DMS 273 treated with DMSO at 0.1 percent for 48 hours (cell line): Measurements from ENCODE around the gene LCOR.
"Not testable (repeated sequence)": the region's sequence is repeated elsewhere in the genome, so short reads cannot be mapped to it uniquely, and the experiment has no call there.

ENCODE experiments used
- DNase-seq: peaks from one replicate; lab custom pipeline; 2025; lab: John Stamatoyannopoulos, UW

LCOR gene

GRCh38 chr10:96831867-96832720 lies at the start of gene LCOR:
LCOR (plus strand) TSS chr10:96832298; CDS start chr10:96949058, 116,760 bp downstream.
- DNase-seq, result peak; percentile 54

DNA sequence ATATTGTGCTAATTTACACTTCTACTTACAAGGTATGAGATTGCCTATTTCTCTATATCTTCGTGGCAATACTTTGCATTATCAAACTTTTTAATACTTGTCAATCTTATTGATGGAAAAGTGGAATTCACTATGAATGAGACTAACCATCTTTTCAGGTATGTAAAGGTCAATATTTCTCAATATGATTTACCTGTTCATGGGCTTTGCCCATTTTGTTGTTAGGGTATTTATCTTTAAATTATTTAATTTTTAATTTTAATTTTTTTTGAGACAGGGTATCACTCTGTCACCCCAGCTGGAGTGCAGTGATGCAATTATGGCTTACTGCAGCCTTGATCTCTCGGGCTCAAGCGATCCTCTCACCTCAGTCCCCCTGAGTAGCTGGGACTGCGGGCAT lies 47.8 kb upstream of the LCOR start:
- DNase-seq, result no peak

DNA sequence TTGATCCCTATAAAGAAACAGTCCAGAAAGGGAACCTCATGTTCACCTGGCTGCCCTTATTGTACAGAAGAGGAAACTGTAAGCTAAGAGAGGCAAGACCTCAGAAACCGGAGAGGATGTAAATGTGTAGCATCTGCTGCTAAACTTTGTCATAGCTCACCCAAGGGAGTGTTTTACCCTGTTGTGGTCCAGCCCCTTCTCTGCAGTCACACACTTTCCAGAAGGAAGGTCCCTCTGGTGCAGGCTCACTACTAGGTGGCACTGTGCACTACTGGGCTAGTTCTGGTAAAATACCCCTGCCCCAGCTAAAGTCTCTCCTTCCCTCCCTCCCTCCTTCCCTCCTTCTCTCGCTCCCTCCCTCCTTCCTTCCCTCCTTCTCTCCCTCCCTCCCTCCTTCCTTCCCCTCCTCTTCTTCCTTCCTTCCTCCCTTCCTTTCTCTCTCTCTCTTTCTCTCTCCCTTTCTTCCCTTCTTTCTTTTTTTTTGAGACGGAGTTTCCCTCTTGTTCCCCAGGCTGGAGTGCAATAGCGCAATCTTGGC lies 42.5 kb upstream of the LCOR start:
- DNase-seq, result peak; percentile 8

GRCh38 chr10:96791902-96792301 lies 40.2 kb upstream of the LCOR start:
- no peak for DNase-seq

DNA sequence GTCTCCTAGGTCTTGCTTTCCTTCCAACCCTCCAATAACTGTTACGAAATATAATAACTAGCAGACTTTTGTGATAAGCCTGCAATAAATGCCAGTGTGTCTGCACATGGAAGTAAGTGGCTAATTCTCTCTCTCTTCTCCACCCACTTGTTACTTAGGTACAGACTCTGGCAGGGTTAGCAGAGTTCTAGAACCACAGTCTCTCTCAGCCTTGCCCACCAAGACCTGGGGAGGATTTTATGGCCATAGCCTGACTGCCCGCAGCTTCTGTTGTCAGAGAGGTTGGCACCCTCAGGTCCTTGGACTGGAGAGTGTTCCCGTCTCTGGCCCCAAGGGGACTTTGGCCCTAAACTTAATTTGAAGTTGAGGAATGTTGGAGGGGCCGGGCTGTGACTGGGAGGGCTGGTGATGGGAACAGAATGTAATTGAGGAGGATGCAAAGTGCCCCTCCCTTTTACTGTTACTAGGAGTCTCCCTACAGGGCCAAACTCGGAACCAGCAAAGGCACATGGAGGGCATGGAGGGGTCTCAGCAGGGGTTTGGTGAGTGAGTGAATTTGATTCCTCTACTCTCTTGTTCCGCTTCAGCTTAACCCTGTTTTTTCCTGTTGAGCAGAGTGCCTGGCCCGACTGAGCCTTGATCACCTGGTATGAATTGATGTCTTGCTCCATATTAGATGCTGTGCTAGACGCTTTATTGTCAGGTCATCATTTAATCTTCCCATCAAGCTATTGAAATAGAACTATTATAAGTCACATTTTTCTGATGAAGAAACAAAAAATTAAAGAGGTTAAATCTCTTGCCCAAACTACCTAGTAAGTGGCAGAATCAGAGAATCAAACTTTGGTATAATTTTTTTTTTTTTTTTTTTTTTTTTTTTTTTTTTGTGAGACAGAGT lies 37.0 kb upstream of the LCOR start:
- no peak for DNase-seq

DNA sequence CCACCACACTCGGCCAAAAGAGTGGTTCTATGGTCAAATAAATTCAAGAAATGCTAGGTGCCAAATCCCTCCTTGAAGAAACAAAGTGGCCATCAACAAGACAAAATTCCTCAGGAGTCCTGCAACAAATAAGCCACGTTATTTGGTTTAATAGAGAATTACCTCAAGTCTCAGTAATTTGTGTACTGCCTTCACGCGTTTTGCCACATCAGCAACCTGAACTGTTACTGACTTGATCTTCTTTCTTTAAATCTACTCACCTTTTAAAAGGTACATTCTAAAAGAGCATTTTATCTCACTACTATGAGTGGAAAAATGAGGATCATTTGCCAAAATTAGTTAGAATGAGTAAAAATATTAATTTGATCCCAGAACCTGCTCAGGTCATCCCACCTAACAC lies 34.6 kb upstream of the LCOR start:
- DNase-seq, result no peak

- no peak for DNase-seq
These were observed 28.8 kb upstream of the LCOR start for GRCh38 chr10:96803288-96803664.

- DNase-seq, result no peak
These were observed 17.8 kb upstream of the LCOR start for GRCh38 chr10:96814264-96814663.

GRCh38 chr10:96818971-96819370 lies 13.1 kb upstream of the LCOR start:
- DNase-seq, result not testable (repeated sequence)

- no peak for DNase-seq
These were observed 11.3 kb upstream of the LCOR start for GRCh38 chr10:96820765-96821164.

GRCh38 chr10:96826438-96826837 lies 5.7 kb upstream of the LCOR start:
- DNase-seq, result no peak

GRCh38 chr10:96828609-96829008 lies 3.5 kb upstream of the LCOR start:
- DNase-seq, result no peak

DNA sequence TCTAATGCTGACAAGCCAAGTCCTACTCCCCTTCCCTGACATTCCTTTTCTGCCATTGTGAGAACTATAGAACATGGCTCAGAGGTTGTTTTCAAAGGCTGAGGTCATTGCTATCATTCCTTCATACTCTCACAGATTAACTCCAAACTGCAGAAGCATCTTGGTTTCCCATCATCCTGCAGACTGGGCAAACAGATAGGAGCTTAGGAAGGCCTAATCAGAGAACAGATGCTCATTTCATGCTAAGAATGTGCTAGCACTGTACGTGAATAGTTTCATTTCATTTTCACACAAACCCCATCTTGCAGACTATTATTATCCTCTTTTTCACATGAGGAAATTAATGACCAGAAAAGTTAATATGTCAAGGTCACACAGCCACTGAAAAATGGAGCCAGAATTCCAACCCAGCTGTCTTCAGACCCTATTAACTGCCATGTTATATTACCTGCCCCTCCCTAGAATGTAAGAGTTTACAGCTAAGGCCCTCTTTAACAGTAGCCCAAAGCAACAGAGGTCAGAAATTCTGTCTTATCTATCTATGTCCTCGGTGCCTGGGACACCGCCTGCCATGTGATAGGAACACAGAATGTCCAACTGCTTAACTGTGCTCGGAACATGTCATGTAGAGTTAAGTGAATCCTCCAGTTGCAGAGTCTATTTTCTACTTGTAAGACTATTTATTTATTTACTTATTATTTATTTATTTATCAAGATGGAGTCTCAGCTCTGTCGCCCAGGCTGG lies 2.9 kb upstream of the LCOR start:
- no peak for DNase-seq

DNA sequence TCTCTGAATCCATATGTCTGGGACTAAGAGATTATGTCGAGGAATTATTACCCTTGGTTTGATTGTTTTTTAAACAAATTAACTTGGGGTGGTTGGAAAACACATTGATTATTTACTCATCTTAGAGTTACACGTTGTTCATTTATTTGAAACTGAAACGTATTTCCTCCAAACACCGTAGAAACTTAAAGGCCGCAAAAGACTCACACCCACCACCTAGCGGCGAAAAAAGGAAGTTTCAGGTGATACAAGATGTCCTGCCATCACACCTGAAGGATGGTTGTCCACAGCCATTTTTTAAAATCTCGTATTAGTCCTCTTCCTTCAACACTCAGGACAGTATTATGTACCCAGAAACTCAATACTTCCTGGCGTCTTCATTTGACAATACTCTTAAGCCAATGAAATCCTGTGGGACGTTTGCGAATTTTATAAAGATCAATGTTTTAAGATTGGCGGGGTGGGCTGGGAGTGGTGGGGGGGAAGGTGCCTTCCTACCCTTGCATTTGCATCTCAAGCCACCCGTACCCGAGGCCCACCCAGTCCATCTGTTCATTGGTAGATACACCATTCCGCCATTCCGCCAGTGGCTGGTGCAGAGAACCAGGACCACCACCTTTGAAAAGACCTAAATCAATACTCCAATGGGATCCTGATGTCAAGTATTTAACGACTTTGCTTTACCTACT lies 1.4 kb upstream of the LCOR start:
- DNase-seq, result no peak

DNA sequence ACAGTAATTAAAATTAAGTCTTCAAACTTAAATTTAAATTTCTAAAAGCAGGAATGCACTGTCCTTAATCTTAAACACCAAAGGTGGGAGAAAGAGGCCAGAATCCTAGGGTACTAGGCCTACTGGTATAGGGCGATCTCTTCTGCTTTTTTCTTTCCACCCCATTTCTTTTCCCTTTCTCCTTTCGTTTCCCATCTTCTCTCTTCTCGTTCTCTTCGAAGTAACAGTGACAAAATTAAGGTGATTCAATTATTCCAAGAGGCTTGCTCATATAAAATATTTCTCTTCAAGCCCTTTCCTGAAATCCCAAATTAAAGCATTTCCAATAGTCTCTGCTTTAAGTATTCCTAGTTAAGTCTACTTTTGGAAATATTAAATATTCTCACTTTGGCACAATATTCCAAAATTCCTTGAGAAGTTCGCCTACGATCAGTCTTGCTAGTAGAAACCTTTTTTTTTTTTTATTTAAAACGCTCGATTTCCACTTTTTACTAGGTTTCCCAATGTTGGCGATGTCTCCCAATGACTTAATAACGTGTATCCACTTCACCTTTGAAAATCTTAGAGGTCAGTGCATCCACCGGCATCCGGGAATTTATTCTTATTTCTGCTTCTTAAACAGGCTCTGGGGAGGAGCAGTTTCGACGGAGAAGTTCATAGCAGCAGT lies 765 bp upstream of the LCOR start:
- no peak for DNase-seq

GRCh38 chr10:96832721-96833219 lies 672 bp downstream of the LCOR start:
- no peak for DNase-seq

DNA sequence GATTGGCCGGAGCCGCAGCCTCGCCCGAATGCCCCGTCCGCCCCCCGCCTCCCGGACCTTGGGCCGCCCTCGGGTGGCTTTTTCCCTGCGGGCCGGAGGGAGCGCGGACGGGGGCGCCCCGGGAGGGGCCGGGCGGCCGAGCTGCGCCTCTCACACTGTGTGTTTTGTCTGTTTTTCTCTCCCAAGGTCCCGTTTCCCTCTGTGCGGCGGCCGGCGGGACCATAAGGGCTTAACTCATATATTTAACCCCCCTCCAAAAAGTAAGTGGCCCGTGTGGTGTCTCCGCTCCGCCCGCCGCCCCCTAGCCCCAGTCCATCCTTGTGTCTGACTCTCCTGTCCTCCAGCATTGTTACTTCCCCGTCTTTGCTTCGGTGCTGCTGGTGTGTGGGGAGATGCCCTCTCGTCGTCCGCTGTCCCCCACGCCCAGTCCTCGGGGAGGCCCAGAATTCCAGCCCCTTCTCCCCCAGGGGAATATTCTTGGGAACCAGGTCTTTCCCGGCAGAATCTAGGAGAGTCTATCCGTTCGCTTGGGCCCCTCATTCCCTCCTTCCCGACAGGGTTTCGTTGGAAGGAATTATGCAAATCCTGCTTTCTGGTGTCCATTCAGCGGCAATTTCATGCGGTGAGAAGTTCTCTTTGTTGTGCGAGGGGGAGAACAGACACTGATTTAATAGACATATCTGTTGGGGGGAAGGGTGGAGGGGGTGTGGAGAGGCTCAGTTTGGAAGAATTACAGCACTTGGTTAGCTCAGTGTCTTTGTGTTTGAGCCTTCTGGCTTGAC lies 1.3 kb downstream of the LCOR start:
- no peak for DNase-seq

DNA sequence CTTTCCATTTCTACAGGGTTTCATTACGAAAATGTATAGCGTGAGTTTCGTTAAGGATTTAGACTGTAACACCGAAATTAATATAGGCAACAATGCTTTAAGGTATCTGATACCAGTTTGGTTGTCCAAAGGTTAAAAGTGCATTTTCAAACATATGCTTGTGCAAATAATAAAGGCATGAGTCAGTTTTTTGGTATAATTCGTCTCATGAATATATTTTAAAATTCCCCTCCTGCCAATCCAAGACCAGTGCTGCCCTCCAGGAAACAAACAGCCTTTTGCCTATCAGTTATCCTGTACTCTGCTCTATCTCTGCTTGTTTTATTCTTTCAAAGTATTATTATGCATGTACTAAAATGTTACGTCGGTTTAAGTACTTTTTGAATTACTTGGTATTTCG lies 2.0 kb downstream of the LCOR start:
- no peak for DNase-seq

DNA sequence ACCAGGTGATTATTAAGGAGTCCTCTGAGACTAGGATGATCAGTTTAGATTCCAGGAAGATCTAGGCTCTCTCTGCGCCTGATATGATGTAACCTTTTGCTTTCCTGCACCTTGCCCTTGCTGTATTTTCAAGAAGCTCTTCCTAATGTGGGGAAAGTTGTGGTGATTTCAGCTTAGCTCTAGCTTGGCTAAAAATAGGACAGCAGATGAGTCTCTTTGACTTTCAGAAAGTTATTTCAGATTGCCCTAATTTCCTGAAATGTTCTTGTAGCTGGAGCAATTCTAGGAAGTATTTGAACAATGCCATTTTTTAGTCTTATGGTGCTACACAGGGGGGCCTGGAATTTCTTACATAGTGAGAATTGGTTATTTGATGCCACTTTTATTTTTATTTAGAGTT lies 3.8 kb downstream of the LCOR start:
- no peak for DNase-seq

DNA sequence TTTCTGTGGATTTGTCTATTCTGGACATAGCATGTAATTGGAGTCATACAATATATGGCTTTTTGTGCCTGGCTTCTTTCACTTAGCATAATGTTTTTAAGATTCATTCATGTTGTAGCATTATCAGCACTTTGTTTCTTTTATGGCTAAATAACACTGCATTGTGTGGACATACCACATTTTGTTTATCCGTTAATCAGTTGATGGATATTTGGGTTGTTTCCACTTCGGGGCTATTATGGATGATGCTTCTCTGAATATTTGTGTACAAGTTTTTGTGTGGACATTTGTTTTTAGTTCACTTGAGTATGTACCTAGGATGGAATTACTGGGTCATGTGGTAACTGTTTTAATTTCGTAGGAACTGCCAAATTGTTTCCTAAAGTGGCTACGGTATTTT lies 6.4 kb downstream of the LCOR start:
- DNase-seq, result no peak
